ENCODE data around the gene CCBE1.

DNA sequence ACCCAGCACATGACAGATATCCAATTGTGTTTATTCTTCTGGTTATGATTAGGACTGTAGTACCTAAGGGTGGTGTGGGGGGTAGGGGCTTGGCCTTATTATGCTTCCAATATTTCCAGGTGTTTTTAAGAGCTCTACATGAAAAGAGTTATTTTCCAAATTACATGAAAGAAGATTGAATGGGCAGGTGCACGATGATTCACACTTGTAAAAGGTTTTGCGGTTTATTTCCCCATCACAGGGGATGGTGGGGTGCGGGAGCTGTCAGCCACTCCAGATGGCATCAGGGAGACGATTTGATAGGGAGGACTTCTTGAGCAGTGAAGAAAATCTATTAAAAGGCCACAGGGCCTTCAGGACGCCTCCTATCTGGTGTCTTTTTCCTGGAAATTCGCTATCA is 15.1 kb upstream of the CCBE1 start:
- TF ChIP-seq, protein P1, sequence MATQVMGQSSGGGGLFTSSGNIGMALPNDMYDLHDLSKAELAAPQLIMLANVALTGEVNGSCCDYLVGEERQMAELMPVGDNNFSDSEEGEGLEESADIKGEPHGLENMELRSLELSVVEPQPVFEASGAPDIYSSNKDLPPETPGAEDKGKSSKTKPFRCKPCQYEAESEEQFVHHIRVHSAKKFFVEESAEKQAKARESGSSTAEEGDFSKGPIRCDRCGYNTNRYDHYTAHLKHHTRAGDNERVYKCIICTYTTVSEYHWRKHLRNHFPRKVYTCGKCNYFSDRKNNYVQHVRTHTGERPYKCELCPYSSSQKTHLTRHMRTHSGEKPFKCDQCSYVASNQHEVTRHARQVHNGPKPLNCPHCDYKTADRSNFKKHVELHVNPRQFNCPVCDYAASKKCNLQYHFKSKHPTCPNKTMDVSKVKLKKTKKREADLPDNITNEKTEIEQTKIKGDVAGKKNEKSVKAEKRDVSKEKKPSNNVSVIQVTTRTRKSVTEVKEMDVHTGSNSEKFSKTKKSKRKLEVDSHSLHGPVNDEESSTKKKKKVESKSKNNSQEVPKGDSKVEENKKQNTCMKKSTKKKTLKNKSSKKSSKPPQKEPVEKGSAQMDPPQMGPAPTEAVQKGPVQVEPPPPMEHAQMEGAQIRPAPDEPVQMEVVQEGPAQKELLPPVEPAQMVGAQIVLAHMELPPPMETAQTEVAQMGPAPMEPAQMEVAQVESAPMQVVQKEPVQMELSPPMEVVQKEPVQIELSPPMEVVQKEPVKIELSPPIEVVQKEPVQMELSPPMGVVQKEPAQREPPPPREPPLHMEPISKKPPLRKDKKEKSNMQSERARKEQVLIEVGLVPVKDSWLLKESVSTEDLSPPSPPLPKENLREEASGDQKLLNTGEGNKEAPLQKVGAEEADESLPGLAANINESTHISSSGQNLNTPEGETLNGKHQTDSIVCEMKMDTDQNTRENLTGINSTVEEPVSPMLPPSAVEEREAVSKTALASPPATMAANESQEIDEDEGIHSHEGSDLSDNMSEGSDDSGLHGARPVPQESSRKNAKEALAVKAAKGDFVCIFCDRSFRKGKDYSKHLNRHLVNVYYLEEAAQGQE (IDR thresholded peaks at IDR 0.05; ENCODE audit: low read depth) = no peak
- no peak for TF ChIP-seq RAD21 (IDR thresholded peaks at IDR 0.05; ENCODE audit: low read depth)
- TF ChIP-seq, protein P2, sequence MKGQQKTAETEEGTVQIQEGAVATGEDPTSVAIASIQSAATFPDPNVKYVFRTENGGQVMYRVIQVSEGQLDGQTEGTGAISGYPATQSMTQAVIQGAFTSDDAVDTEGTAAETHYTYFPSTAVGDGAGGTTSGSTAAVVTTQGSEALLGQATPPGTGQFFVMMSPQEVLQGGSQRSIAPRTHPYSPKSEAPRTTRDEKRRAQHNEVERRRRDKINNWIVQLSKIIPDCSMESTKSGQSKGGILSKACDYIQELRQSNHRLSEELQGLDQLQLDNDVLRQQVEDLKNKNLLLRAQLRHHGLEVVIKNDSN (IDR thresholded peaks at IDR 0.05) = no peak
- no peak for TF ChIP-seq TAF1 (IDR thresholded peaks at IDR 0.05; ENCODE audit: low read depth)
- no peak for TF ChIP-seq FOXM1 (IDR thresholded peaks at IDR 0.05; ENCODE audit: borderline replicate concordance, low read depth)
- TF ChIP-seq, protein P3, sequence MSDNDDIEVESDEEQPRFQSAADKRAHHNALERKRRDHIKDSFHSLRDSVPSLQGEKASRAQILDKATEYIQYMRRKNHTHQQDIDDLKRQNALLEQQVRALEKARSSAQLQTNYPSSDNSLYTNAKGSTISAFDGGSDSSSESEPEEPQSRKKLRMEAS (IDR thresholded peaks at IDR 0.05) = no peak
- no peak for TF ChIP-seq YY1 (IDR thresholded peaks at IDR 0.05; ENCODE audit: low read depth)
- TF ChIP-seq EP300 (IDR thresholded peaks at IDR 0.05; ENCODE audit: borderline replicate concordance) = no peak
- no peak for TF ChIP-seq NFIC (IDR thresholded peaks at IDR 0.05)
- no peak for TF ChIP-seq CEBPB (IDR thresholded peaks at IDR 0.05)
- no peak for TF ChIP-seq CREB1 (IDR thresholded peaks at IDR 0.05; ENCODE audit: low read depth)
- no peak for TF ChIP-seq EGR1 (IDR thresholded peaks at IDR 0.05)

Data from Ishikawa (cell line).